ENCODE results near the gene VANGL2.

GRCh38 chr1:160351629-160352028 is 48.7 kb upstream of the VANGL2 start:
- TF ChIP-seq GATA2 (IDR thresholded peaks at IDR 0.05; ENCODE audit: low read depth, low read length) (no peak), GATA3 (IDR thresholded peaks at IDR 0.05; ENCODE audit: low read depth, low read length) (no peak)

Measured in SH-SY5Y (cell line).